MM.1S (cell line): ENCODE results near the gene ADCY5.

ENCODE experiments used
- DNase-seq: peaks from one replicate; pipeline ENCODE4 v3.0.0-alpha.2; 2015
- H2AFZ ChIP-seq: fragments of 300-600 bp; sonication (generic); 2 replicates; pipeline ENCODE4 v1.6.0; 2016; ENCODE audit warnings: antibody characterized with exemption, low read length
- H3F3A ChIP-seq: fragments of 300-600 bp; sonication (generic); 2 replicates; pipeline ENCODE4 v1.6.1; 2016; ENCODE audit warnings: mild to moderate bottlenecking, antibody characterized with exemption, low read length, moderate library complexity, mixed read lengths; ENCODE audit not compliant: insufficient read depth
- H3K27ac ChIP-seq: fragments of 300-600 bp; sonication (generic); 2 replicates; pipeline ENCODE4 v1.5.1; 2016; ENCODE audit warnings: mild to moderate bottlenecking, low read length
- H3K27me3 ChIP-seq: fragments of 300-600 bp; sonication (generic); replicated peaks from 2 replicates; pipeline ENCODE4 v1.6.0; 2016; ENCODE audit warnings: low read length; ENCODE audit not compliant: insufficient read depth
- H3K36me3 ChIP-seq: fragments of 300-600 bp; sonication (generic); replicated peaks from 2 replicates; pipeline ENCODE4 v1.6.1; 2016; ENCODE audit warnings: mild to moderate bottlenecking, low read length, mixed read lengths; ENCODE audit not compliant: insufficient read depth
- H3K4me1 ChIP-seq: fragments of 300-600 bp; sonication (generic); 2 replicates; pipeline ENCODE4 v1.6.1; 2016; ENCODE audit warnings: low read length, mixed read lengths
- H3K4me2 ChIP-seq: fragments of 300-600 bp; sonication (generic); 2 replicates; pipeline ENCODE4 v1.6.0; 2016; ENCODE audit warnings: low read depth, low read length
- H3K4me3 ChIP-seq: fragments of 300-600 bp; sonication (generic); 2 replicates; pipeline ENCODE4 v1.5.1; 2016; ENCODE audit warnings: low read length, mixed read lengths
- H3K79me2 ChIP-seq: fragments of 300-600 bp; sonication (generic); 2 replicates; pipeline ENCODE4 v1.6.1; 2016; ENCODE audit warnings: mixed run types, low read length, mixed read lengths
- H3K9ac ChIP-seq: fragments of 300-600 bp; sonication (generic); 2 replicates; pipeline ENCODE4 v1.6.1; 2016; ENCODE audit warnings: low read length, mixed read lengths
- H3K9me2 ChIP-seq: fragments of 300-600 bp; sonication (generic); replicated peaks from 2 replicates; pipeline ENCODE4 v1.6.1; 2016; ENCODE audit warnings: mild to moderate bottlenecking, low read length, mixed read lengths; ENCODE audit not compliant: insufficient read depth
- H3K9me3 ChIP-seq: fragments of 300-600 bp; sonication (generic); replicated peaks from 2 replicates; pipeline ENCODE4 v1.6.1; 2016; ENCODE audit warnings: mild to moderate bottlenecking, low read length, mixed read lengths; ENCODE audit not compliant: insufficient read depth
- H4K20me1 ChIP-seq: fragments of 300-600 bp; sonication (generic); 2 replicates; pipeline ENCODE4 v1.6.1; 2016; ENCODE audit warnings: mild to moderate bottlenecking, low read length, moderate library complexity, mixed read lengths; ENCODE audit not compliant: insufficient read depth
- CTCF ChIP-seq: fragments of 300-600 bp; sonication (generic); IDR thresholded peaks from 2 replicates; pipeline ENCODE4 v1.5.1; 2016; ENCODE audit warnings: antibody characterized with exemption, low read length, mixed read lengths
- EZH2 ChIP-seq: fragments of 300-600 bp; sonication (generic); optimal IDR thresholded peaks from 2 replicates; pipeline ENCODE3; 2017; ENCODE audit warnings: low read depth, mild to moderate bottlenecking, antibody characterized with exemption, low read length, mixed read lengths
- EZH2phosphoT487 ChIP-seq: fragments of 300-600 bp; sonication (generic); IDR thresholded peaks from 2 replicates; pipeline ENCODE4 v1.6.1; 2018; ENCODE audit warnings: antibody characterized with exemption, low read length

Gene ADCY5

GRCh38 chr3:123412076-123412475, 36.8 kb downstream of the ADCY5 start:
- Histone ChIP-seq H3K9ac (no peak overlapping the region), H3K27ac (no peak overlapping the region)
- no peak for DNase-seq

DNA sequence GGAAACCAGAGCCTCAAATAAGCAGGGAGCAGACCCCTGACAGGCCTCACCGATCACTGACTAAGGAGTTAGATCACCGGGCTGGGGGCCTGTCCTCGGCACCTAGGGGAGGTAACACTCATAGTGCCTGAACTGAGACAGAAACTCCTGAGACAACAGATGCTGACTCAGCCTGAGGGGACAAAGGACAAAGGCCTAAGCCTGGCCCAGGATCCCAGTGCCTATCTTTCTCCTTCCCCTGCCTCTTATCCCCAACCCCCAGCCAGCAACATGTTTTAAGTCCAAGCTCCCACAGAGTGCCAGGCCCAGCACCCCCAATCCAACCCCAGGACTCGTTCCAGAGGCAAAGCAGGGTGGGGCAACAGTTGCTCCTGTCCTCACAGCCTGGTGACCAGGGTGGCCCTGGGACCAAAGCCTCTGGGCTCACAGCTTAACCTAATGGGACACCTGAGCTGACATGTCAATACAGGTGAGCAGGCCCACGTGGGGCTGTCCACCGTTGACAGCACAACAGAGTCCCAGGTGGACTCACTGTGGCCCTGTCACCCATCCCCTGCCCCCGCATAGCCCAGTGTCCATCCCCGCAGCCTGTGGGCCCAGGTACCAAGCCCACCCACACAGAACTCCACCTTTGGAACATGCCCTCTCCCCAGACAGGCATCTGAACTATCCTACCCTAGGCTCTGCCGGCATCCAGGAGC, 37.4 kb downstream of the ADCY5 start:
- no peaks in the 10 kb centered on the region for H3F3A ChIP-seq
- H3K79me2 ChIP-seq = no peaks in the 10 kb centered on the region
- H3K9me2 ChIP-seq = no peaks in the 10 kb centered on the region
- no peaks in the 10 kb centered on the region for H3K36me3 ChIP-seq
- H3K27me3 ChIP-seq = no peaks in the 10 kb centered on the region
- H4K20me1 ChIP-seq = no peaks in the 10 kb centered on the region
- no peak overlapping the region for H3K4me2 ChIP-seq
- no peaks in the 10 kb centered on the region for H3K9me3 ChIP-seq
- H3K4me3 ChIP-seq = no peak overlapping the region
- no peak overlapping the region for H3K9ac ChIP-seq
- H2AFZ ChIP-seq = no peak overlapping the region
- no peak for DNase-seq
- H3K4me1 ChIP-seq = no peaks in the 10 kb centered on the region
- no peak overlapping the region for H3K27ac ChIP-seq
- no peak for TF ChIP-seq EZH2

More at GRCh38 chr3:123412076-123412475, 36.8 kb downstream of the ADCY5 start:
- Histone ChIP-seq H3K9me3 (no peaks in the 10 kb centered on the region), H3K79me2 (no peaks in the 10 kb centered on the region), H3K4me2 (no peak overlapping the region), H3K4me3 (no peak overlapping the region), H3K4me1 (no peaks in the 10 kb centered on the region), H3K9me2 (no peaks in the 10 kb centered on the region), H3K36me3 (no peaks in the 10 kb centered on the region), H4K20me1 (no peaks in the 10 kb centered on the region), H2AFZ (no peak overlapping the region), H3K27me3 (no peaks in the 10 kb centered on the region), H3F3A (no peaks in the 10 kb centered on the region)
- no peak for TF ChIP-seq EZH2phosphoT487

DNA sequence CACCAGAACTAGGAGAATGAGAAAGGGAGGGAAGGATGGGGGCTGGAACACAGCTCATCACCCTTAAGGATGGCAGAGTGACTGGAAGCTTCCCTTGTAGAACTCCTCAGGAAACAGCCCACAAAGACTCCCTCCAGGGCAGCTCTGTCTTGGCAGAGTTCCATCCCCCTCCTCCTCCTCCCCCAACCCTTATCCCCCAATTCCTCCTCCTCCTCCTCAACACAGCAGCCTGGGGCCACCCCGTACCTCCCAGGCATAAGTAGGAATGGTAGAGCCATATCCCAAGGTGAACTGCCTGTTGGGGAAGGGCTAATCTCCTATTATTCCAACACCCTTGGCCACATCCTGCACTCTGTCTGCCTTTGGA, 38.8 kb downstream of the ADCY5 start:
- no peaks in the 10 kb centered on the region for H3K4me1 ChIP-seq
- H3K9me2 ChIP-seq = no peaks in the 10 kb centered on the region
- no peak overlapping the region for H3K27ac ChIP-seq
- no peaks in the 10 kb centered on the region for H4K20me1 ChIP-seq
- H3F3A ChIP-seq = no peaks in the 10 kb centered on the region
- H3K4me3 ChIP-seq = no peak overlapping the region
- no peaks in the 10 kb centered on the region for H3K27me3 ChIP-seq
- no peaks in the 10 kb centered on the region for H3K9me3 ChIP-seq
- H3K4me2 ChIP-seq = no peak overlapping the region
- H3K79me2 ChIP-seq = no peaks in the 10 kb centered on the region
- no peak for TF ChIP-seq EZH2phosphoT487
- no peaks in the 10 kb centered on the region for H3K36me3 ChIP-seq
- H2AFZ ChIP-seq = no peak overlapping the region
- DNase-seq = no peak
- no peak overlapping the region for H3K9ac ChIP-seq

- no peaks in the 10 kb centered on the region for H4K20me1 ChIP-seq
- H2AFZ ChIP-seq = no peak overlapping the region
- no peaks in the 10 kb centered on the region for H3K9me3 ChIP-seq
- no peaks in the 10 kb centered on the region for H3K4me1 ChIP-seq
- no peak for DNase-seq
- no peak overlapping the region for H3K4me2 ChIP-seq
- TF ChIP-seq CTCF = no peak
- no peak for TF ChIP-seq EZH2
- TF ChIP-seq EZH2phosphoT487 = no peak
- no peaks in the 10 kb centered on the region for H3K27me3 ChIP-seq
- no peaks in the 10 kb centered on the region for H3K36me3 ChIP-seq
- H3K79me2 ChIP-seq = no peaks in the 10 kb centered on the region
- no peak overlapping the region for H3K27ac ChIP-seq
- no peak overlapping the region for H3K9ac ChIP-seq
- no peak overlapping the region for H3K4me3 ChIP-seq
- H3K9me2 ChIP-seq = no peaks in the 10 kb centered on the region
- H3F3A ChIP-seq = no peaks in the 10 kb centered on the region
Measured at GRCh38 chr3:123409443-123410148, 39.3 kb downstream of the ADCY5 start.
